Esophagus muscularis mucosa (tissue), 4 donors: ENCODE results near the gene LKAAEAR1. TPM values are rescaled to one million over a fixed set of nuclear protein-coding genes. Genes with fewer than 3 reads are reported as not detected.

Experiments used
- DNase-seq: peaks from one replicate; pipeline ENCODE4 v3.0.0-alpha.2; 2017; ENCODE audit errors: extremely low spot score
- H3K27ac ChIP-seq, 4 donors: fragments of 200-600 bp; sonication (generic); replicated peaks in 1 of 4; 1 replicate in 3 of 4; 2 replicates in 1 of 4; pipeline ENCODE4 v1.5.1; 2016 to 2019; ENCODE audit warnings: mild to moderate bottlenecking in 1 of 4
- H3K27me3 ChIP-seq, 4 donors: fragments of 200-600 bp; sonication (generic); one replicate each; pipeline versions ENCODE4 v1.5.1 to v1.6.0; 2016 to 2019
- H3K36me3 ChIP-seq, 4 donors: fragments of 200-600 bp; sonication (generic); one replicate each; pipeline ENCODE4 v1.5.1; 2016 to 2019
- H3K4me1 ChIP-seq, 4 donors: fragments of 200-600 bp; sonication (generic); one replicate each; pipeline ENCODE4 v1.5.1; 2016 to 2019
- H3K4me3 ChIP-seq, 4 donors: fragments of 200-600 bp; sonication (generic); 1 replicate in 2 of 4; 2 replicates in 2 of 4; pipeline ENCODE4 v1.5.1; 2016 to 2019; ENCODE audit warnings: mild to moderate bottlenecking in 4 of 4, moderate library complexity in 1 of 4
- H3K9me3 ChIP-seq, 4 donors: fragments of 200-600 bp; sonication (generic); 1 replicate in 3 of 4; 2 replicates in 1 of 4; pipeline ENCODE4 v1.5.1; 2016 to 2019
- EP300 ChIP-seq: sonication (generic); formaldehyde crosslinking; IDR thresholded peaks from one replicate; pipeline ENCODE4 v1.6.1; 2017; ENCODE audit warnings: antibody characterized with exemption
- POLR2A ChIP-seq: fragments of 450-650 bp; IDR thresholded peaks from one replicate; pipeline ENCODE4 v1.6.1; 2017; ENCODE audit warnings: antibody characterized with exemption, moderate library complexity, mild to moderate bottlenecking, low read depth
- POLR2AphosphoS5 ChIP-seq, 2 donors: sonication (generic); formaldehyde crosslinking; IDR thresholded peaks; one replicate each; pipeline ENCODE4 v1.6.1; 2017; ENCODE audit warnings: antibody characterized with exemption in 2 of 2
- WGBS: methylation state at CpG from one replicate; pipeline ENCODE4 v1.1.5; 2018; 5-methylcytosine and 5-hydroxymethylcytosine counted together
- intact Hi-C: fragments of 100-400 bp; cut with DNase I; formaldehyde crosslinking; loops from one replicate; pipeline ENCODE4 v1.15.1; 2023
- total RNA-seq, 4 donors: library from RNA; depleted of rRNA; stranded (reverse); fragments of >200 nt; gene quantifications; one replicate each; pipeline versions ENCODE4 v1.1.0 to v1.2.1, GENCODE V29; 2016
- TF ChIP-seq, protein P1 (sequence below), 3 experiments: fragments of 200-600 bp in 2 of 3; fragments of 450-650 bp in 1 of 3; sonication (generic) in 2 of 3; IDR thresholded peaks; one replicate each; pipeline ENCODE4 v1.5.1; 2017 to 2019; ENCODE audit warnings: antibody characterized with exemption in 3 of 3, mild to moderate bottlenecking in 2 of 3, moderate library complexity in 1 of 3

Gene LKAAEAR1
- total RNA-seq, 4 donors from 2014 or later, result not detected

DNA sequence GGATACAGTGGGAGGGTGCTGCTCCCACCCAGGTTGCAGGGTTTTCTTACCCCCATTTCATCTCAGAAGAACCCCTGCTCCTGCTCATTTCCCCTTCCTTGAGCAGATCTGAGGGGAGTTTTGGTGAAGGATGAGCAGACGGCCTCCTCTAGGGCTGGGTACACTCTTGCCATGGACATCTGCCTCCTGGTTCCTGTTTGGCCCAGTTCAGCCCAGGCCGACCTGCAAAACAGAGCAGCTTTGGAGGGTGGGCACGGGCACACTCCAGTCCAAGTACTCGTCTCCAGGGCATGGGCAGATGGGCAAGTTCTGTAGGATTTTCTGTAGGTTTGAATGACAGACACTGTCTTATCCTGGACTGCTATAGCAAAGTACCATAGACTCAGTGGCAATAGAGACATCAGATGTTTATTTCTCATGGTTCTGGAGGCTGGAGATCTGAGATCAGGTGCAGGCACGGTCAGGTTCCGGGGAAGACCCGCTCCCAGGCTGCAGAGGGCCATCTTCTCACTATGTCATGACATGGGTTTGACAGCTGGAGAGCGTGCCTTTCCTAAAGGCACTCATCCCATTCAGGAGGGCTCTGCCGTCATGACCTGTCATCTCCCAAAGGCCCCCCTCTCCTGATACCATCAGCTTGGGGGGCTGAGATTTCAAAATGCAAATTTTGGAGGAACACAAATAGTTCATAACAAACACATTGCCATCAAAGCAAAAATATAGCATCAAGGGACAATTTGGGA, 16.9 kb upstream of the LKAAEAR1 start:
- H3K36me3 ChIP-seq, result peaks cover 0 to 6% (median 0%) of the 10 kb centered on the region in 4 donors
- H3K27me3 ChIP-seq, result peaks cover 0 to 86% (median 21%) of the 10 kb centered on the region in 4 donors
- whole genome bisulfite sequencing, result 81% methylated on average over 9 of the region's 9 CpGs
- peaks cover 9 to 15% (median 12%) of the 10 kb centered on the region in 4 donors for H3K4me1 ChIP-seq
- no peak for DNase-seq
- H3K4me3 ChIP-seq, result no peak overlapping the region
- H3K27ac ChIP-seq, result no peak overlapping the region
- intact Hi-C loops, result no loop called here
- TF ChIP-seq POLR2A, result no peak
- TF ChIP-seq, protein P1, sequence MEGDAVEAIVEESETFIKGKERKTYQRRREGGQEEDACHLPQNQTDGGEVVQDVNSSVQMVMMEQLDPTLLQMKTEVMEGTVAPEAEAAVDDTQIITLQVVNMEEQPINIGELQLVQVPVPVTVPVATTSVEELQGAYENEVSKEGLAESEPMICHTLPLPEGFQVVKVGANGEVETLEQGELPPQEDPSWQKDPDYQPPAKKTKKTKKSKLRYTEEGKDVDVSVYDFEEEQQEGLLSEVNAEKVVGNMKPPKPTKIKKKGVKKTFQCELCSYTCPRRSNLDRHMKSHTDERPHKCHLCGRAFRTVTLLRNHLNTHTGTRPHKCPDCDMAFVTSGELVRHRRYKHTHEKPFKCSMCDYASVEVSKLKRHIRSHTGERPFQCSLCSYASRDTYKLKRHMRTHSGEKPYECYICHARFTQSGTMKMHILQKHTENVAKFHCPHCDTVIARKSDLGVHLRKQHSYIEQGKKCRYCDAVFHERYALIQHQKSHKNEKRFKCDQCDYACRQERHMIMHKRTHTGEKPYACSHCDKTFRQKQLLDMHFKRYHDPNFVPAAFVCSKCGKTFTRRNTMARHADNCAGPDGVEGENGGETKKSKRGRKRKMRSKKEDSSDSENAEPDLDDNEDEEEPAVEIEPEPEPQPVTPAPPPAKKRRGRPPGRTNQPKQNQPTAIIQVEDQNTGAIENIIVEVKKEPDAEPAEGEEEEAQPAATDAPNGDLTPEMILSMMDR (IDR thresholded peaks at IDR 0.05), result no peak
- no peak for TF ChIP-seq POLR2AphosphoS5 (IDR thresholded peaks at IDR 0.05)
- no peak for TF ChIP-seq EP300
- no peaks in the 10 kb centered on the region for H3K9me3 ChIP-seq

GRCh38 chr20:64100566-64100888, 16.3 kb upstream of the LKAAEAR1 start:
- Histone ChIP-seq H3K27me3 (peaks cover 0 to 89% (median 21%) of the 10 kb centered on the region in 4 donors), H3K4me1 (peaks cover 9 to 15% (median 12%) of the 10 kb centered on the region in 4 donors), H3K4me3 (no peak overlapping the region), H3K36me3 (peaks cover 0 to 6% (median 0%) of the 10 kb centered on the region in 4 donors), H3K27ac (no peak overlapping the region), H3K9me3 (no peaks in the 10 kb centered on the region)
- TF ChIP-seq POLR2AphosphoS5 (IDR thresholded peaks at IDR 0.05) (no peak), EP300 (no peak), POLR2A (no peak)
- TF ChIP-seq, protein P1 (IDR thresholded peaks at IDR 0.05), result no peak
- intact Hi-C loops, result no loop called here
- 74% methylated on average over 3 of the region's 4 CpGs for WGBS
- no peak for DNase-seq

DNA sequence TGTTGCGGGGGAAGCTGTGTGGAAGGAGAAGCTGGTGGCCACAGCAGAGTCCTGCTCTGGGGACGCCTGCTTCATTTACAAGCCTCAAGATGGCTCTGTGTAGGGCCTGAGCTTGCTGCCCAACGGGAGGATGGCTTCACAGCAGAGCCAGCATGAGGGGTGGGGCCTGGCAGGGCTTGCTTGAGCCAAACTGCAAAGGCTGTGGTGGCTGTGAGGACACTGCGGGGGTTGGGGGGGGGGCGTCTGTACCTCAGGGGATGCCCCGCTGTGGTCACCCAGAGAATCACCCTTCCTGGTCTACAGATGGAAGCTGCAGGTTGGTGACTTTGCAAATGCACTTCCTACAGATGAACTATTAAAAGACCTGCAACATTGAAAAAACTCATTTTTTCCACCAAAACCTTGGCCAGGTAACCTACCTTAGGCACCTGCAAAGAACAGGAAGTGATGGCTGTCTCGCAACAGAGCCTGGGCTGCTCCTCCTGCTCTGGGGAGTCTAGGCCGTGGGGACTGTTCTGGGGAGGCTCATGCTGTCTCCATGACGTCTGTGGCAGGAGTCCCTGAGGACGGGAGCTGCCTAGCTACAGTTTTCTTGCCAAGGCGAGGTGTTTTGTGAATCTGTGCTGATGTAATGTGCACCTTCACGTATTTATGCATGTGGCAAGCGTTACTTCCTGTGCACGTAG, 15.8 kb upstream of the LKAAEAR1 start:
- 78% methylated on average over 8 of the region's 14 CpGs for WGBS
- Histone ChIP-seq H3K27me3 (peaks cover 0 to 90% (median 21%) of the 10 kb centered on the region in 4 donors), H3K27ac (no peak overlapping the region), H3K9me3 (no peaks in the 10 kb centered on the region), H3K36me3 (peaks cover 0 to 6% (median 0%) of the 10 kb centered on the region in 4 donors), H3K4me1 (peaks cover 9 to 15% (median 12%) of the 10 kb centered on the region in 4 donors), H3K4me3 (no peak overlapping the region)
- DNase-seq, result no peak
- intact Hi-C loops, result no loop called here
- TF ChIP-seq EP300, result no peak
- TF ChIP-seq POLR2A, result no peak
- no peak for TF ChIP-seq POLR2AphosphoS5 (IDR thresholded peaks at IDR 0.05)
- TF ChIP-seq, protein P1 (IDR thresholded peaks at IDR 0.05), result no peak

- no peak for TF ChIP-seq POLR2A
- intact Hi-C loops, result no loop called here
- no peak overlapping the region for H3K4me3 ChIP-seq
- H3K9me3 ChIP-seq, result no peaks in the 10 kb centered on the region
- H3K27me3 ChIP-seq, result peaks cover 0 to 82% (median 21%) of the 10 kb centered on the region in 4 donors
- peaks cover 0 to 6% (median 0%) of the 10 kb centered on the region in 4 donors for H3K36me3 ChIP-seq
- DNase-seq, result no peak
- no peak overlapping the region for H3K27ac ChIP-seq
- 80% methylated on average over 8 of the region's 21 CpGs for WGBS
- peaks cover 9 to 15% (median 12%) of the 10 kb centered on the region in 4 donors for H3K4me1 ChIP-seq
Observed at GRCh38 chr20:64099086-64099786, 15.0 kb upstream of the LKAAEAR1 start.
